Large intestine (tissue), 3 donors: ENCODE results near the gene DIAPH2. TPM values are rescaled to one million over a fixed set of nuclear protein-coding genes. Genes with fewer than 3 reads are reported as not detected.
A peak's percentile ranks its signal among the peaks of the same experiment; 100 is the strongest.

Experiments
- DNase-seq, 2 donors: peaks; one replicate each; pipeline versions ENCODE4 v3.0.0 to v3.0.0-alpha.2; 2013
- H3K27ac ChIP-seq: one replicate; pipeline ENCODE4 v1.5.1; 2013; ENCODE audit warnings: low read length
- H3K27me3 ChIP-seq: 2 replicates; pipeline ENCODE4 v1.6.1; 2013; ENCODE audit warnings: low read length; ENCODE audit not compliant: control insufficient read depth, insufficient read depth
- H3K36me3 ChIP-seq: 2 replicates; pipeline ENCODE4 v1.6.1; 2013; ENCODE audit warnings: low read length; ENCODE audit not compliant: control insufficient read depth, insufficient read depth
- H3K4me1 ChIP-seq: one replicate; pipeline ENCODE4 v1.6.1; 2013; ENCODE audit warnings: low read length; ENCODE audit not compliant: control insufficient read depth, insufficient read depth
- H3K4me3 ChIP-seq: one replicate; pipeline ENCODE4 v1.5.1; 2013; ENCODE audit warnings: low read length
- H3K9me3 ChIP-seq: one replicate; pipeline ENCODE4 v1.6.1; 2013; ENCODE audit warnings: mild to moderate bottlenecking, low read depth, low read length, moderate library complexity; ENCODE audit not compliant: control insufficient read depth
- WGBS: methylation state at CpG from one replicate; pipeline ENCODE4 v1.1.5; 2013; ENCODE audit warnings: low lambda C conversion rate; ENCODE audit not compliant: insufficient coverage; 5-methylcytosine and 5-hydroxymethylcytosine counted together
- polyA plus RNA-seq: library from polyadenylated mRNA; unstranded; fragments of 120-200 nt; gene quantifications from one replicate; pipeline ENCODE4 v1.2.1, GENCODE V29; 2013

Gene DIAPH2
- polyA plus RNA-seq, 1 donor = 10.3 TPM

GRCh38 chrX:96987228-96987627 is 302.6 kb downstream of the DIAPH2 start:
- Histone ChIP-seq H3K4me1 (peaks cover 13% of the 10 kb centered on the region), H3K4me3 (no peak overlapping the region), H3K27me3 (no peaks in the 10 kb centered on the region), H3K27ac (no peak overlapping the region), H3K36me3 (no peaks in the 10 kb centered on the region), H3K9me3 (no peaks in the 10 kb centered on the region)
- WGBS = no CpG with 5 or more reads among the region's 1 CpG
- peak in 1 of 2 donors; percentile 3 for DNase-seq

- no peak for DNase-seq
- H3K4me1 ChIP-seq = peaks cover 9% of the 10 kb centered on the region
- H3K36me3 ChIP-seq = no peaks in the 10 kb centered on the region
- WGBS = 100% methylated on average over 2 of the region's 5 CpGs
- H3K4me3 ChIP-seq = no peak overlapping the region
- no peak overlapping the region for H3K27ac ChIP-seq
- H3K9me3 ChIP-seq = no peaks in the 10 kb centered on the region
- H3K27me3 ChIP-seq = no peaks in the 10 kb centered on the region
These were observed 305.4 kb downstream of the DIAPH2 start for GRCh38 chrX:96989830-96990571.

- H3K9me3 ChIP-seq = no peaks in the 10 kb centered on the region
- WGBS = no CpG with 5 or more reads among the region's 2 CpGs
- no peak overlapping the region for H3K27ac ChIP-seq
- DNase-seq = peak in 1 of 2 donors; percentile 1
- no peaks in the 10 kb centered on the region for H3K36me3 ChIP-seq
- no peaks in the 10 kb centered on the region for H3K4me1 ChIP-seq
- no peaks in the 10 kb centered on the region for H3K27me3 ChIP-seq
- no peak overlapping the region for H3K4me3 ChIP-seq
These were observed 309.5 kb downstream of the DIAPH2 start for GRCh38 chrX:96994093-96994492.

DNA sequence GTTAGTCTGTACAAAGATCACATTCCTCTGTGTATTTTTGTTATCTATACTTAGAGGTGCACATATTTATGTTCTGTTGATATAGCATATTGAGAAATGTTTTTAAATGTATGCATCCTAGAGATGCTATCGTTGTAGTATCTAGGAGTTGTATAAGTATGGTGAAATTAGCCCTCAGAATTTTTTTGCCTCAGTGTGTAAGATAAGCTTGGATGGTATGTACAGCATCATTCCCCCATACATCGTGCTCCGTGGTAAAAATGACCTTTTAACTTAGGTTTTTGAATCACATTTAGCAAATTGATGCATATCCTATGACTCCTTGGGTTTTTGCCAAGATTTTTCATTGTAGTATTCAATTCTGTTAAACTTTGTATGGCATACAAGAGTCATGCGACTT is 312.6 kb downstream of the DIAPH2 start:
- no CpG with 5 or more reads among the region's 4 CpGs for whole genome bisulfite sequencing
- H3K4me3 ChIP-seq = no peak overlapping the region
- H3K36me3 ChIP-seq = no peaks in the 10 kb centered on the region
- no peak overlapping the region for H3K27ac ChIP-seq
- no peaks in the 10 kb centered on the region for H3K9me3 ChIP-seq
- DNase-seq = peak; percentile 20 to 55
- H3K27me3 ChIP-seq = no peaks in the 10 kb centered on the region
- no peaks in the 10 kb centered on the region for H3K4me1 ChIP-seq

DNA sequence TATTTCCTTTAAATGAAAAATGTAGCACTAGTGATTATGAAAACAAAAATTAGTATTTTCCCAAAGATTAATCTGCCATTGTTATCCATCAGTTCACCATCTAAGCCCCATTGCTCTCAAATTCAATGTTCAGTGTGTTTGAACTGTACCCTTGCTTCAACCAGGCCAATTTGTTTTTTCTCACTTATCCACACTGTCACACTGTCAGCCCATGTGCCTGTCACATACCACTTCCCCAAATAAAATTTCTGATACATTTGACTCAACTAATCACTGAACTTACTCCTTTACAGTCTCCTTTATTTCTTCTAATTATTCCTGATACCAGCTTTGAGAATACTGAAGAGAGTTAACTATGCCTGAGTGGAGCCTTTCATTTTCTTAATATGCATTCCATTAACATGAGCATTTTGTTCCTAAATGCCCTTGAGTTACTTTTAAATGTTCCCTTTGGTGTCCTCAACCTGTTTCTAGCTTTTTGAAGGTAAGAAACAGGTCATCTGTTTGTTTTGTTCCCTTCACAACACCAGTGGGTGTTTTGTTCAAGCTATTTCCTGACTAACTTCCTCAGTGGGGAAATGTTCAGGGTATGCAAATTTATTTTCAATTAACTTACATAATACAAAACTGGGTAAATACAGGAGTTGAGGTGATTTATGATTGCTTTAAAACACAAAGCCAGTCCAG is 316.2 kb downstream of the DIAPH2 start:
- no peaks in the 10 kb centered on the region for H3K4me1 ChIP-seq
- H3K27ac ChIP-seq = no peak overlapping the region
- no peaks in the 10 kb centered on the region for H3K9me3 ChIP-seq
- no peak for DNase-seq
- H3K4me3 ChIP-seq = no peak overlapping the region
- no peaks in the 10 kb centered on the region for H3K36me3 ChIP-seq
- H3K27me3 ChIP-seq = no peaks in the 10 kb centered on the region

DNA sequence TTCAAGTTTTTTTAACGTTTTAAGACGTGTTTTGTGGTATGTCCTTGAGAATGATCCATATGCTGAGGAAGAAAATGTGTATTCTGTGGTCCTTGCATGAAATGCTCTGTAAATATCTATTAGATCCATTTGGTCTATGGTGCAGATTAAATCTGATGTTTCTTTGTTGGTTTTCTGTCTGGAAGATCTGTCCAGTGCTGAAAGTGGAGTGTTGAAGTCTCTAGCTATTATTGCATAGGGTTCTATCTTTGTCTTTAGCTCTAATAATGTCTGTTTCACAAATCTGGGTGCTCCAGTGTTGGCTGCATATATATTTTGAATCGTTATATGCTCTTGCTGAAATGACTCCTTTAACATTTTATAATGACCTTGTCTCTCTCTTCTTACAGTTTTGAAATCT is 321.5 kb downstream of the DIAPH2 start:
- no peak overlapping the region for H3K27ac ChIP-seq
- no peaks in the 10 kb centered on the region for H3K36me3 ChIP-seq
- no peaks in the 10 kb centered on the region for H3K27me3 ChIP-seq
- no peak overlapping the region for H3K4me3 ChIP-seq
- no peaks in the 10 kb centered on the region for H3K4me1 ChIP-seq
- H3K9me3 ChIP-seq = no peaks in the 10 kb centered on the region
- no peak for DNase-seq
- 100% methylated on average over 1 of the region's 3 CpGs for WGBS

DNA sequence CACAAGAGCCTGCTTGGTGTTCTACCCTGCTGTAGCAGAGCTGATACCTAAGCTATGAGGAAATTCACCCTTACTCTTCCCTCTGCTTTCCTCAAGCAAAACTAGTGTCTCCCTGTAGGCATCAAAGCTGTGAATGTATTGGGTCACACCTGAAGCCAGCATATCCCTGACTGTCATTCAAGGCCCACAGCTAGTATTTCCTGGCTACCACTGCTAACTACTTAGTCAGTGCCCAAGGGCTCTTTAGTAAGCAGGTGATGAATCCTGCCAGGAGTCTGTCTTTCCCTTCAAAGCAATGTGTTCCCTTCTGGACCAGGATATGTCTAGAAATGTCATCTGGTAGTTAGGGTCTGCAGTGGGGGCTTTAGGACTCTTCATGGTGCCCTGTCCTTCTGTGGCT is 324.7 kb downstream of the DIAPH2 start:
- no peak for DNase-seq
- H3K27me3 ChIP-seq = no peaks in the 10 kb centered on the region
- H3K27ac ChIP-seq = no peak overlapping the region
- no peaks in the 10 kb centered on the region for H3K9me3 ChIP-seq
- H3K4me1 ChIP-seq = no peaks in the 10 kb centered on the region
- no peak overlapping the region for H3K4me3 ChIP-seq
- H3K36me3 ChIP-seq = no peaks in the 10 kb centered on the region

DNA sequence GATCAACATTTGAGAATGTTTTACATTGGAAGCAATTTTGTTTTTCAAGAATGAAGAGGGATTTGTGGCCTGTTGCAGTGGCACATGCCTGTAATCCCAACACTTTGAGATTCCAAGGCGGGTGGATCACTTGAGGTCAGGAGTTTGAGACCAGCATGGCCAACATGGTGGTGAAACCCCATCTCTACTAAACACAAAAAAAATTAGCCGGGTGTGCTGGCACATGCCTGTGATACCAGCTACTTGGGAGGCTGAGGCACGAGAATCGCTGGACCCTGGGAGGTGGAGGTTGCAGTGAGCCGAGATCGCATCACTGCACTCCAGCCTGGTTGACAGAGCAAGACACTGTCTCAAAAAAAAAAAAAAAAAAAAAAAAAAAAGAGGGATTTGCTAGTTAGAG is 326.9 kb downstream of the DIAPH2 start:
- Histone ChIP-seq H3K4me1 (no peaks in the 10 kb centered on the region), H3K27me3 (no peaks in the 10 kb centered on the region), H3K36me3 (no peaks in the 10 kb centered on the region), H3K4me3 (no peak overlapping the region), H3K27ac (no peak overlapping the region), H3K9me3 (no peaks in the 10 kb centered on the region)
- no peak for DNase-seq
- no CpG with 5 or more reads among the region's 6 CpGs for WGBS

DNA sequence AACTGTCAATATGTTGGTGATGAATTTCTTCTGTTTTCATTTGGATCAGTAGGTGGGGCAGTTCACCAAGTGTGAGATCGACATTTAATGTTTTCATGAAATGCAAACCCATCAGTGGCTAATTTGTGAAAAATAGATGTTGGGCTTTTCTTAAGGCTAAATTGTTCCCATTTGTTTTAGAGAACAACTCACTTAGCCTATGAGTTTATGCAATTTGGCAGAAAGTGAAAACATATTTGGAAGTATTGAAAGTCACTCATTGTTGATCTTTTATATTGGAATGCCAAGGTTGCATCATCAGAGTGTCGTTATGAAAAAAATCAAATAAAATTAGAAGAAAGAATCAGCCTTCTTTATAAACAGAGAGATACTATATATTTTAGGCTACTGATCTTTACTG is 331.5 kb downstream of the DIAPH2 start:
- DNase-seq = no peak
- Histone ChIP-seq H3K4me3 (no peak overlapping the region), H3K9me3 (no peaks in the 10 kb centered on the region), H3K27me3 (no peaks in the 10 kb centered on the region), H3K36me3 (no peaks in the 10 kb centered on the region), H3K4me1 (no peaks in the 10 kb centered on the region), H3K27ac (no peak overlapping the region)
- no CpG with 5 or more reads among the region's 2 CpGs for WGBS

DNA sequence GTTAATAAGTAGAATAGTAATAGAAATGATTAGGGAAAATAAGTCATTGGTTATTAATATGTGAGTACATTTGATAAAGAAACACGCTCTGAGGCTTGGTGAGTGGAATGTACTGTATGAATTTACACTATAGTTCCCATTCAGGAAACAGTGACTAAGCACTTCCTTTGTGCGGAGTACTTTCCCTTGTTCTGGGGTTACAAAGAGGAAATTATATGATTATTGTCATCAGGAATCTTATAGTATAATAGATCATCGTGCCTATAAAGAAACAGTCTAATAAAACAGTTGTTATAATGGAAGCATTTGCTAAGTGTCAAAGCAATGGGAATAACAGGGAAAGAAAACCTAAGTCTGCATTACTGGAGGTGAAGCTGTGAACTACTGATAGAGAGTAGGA is 337.0 kb downstream of the DIAPH2 start:
- H3K4me1 ChIP-seq = no peaks in the 10 kb centered on the region
- no peak overlapping the region for H3K27ac ChIP-seq
- WGBS = no CpG with 5 or more reads among the region's 3 CpGs
- H3K4me3 ChIP-seq = no peak overlapping the region
- no peak for DNase-seq
- H3K36me3 ChIP-seq = no peaks in the 10 kb centered on the region
- no peaks in the 10 kb centered on the region for H3K27me3 ChIP-seq
- no peaks in the 10 kb centered on the region for H3K9me3 ChIP-seq

- H3K4me1 ChIP-seq = no peaks in the 10 kb centered on the region
These were observed 341.8 kb downstream of the DIAPH2 start for GRCh38 chrX:97026406-97026805.

More at GRCh38 chrX:97026406-97026805, 341.8 kb downstream of the DIAPH2 start:
- Histone ChIP-seq H3K27me3 (no peaks in the 10 kb centered on the region), H3K9me3 (no peaks in the 10 kb centered on the region), H3K27ac (no peak overlapping the region), H3K36me3 (no peaks in the 10 kb centered on the region), H3K4me3 (no peak overlapping the region)
- peak in 1 of 2 donors; percentile 1 for DNase-seq
- WGBS = no CpG with 5 or more reads among the region's 2 CpGs
